Endodermal cell (in vitro differentiated cells): ENCODE measurements around the gene ADAMTS18. TPM values are rescaled to one million over a fixed set of nuclear protein-coding genes. Genes with fewer than 3 reads are reported as not detected.

ENCODE experiments used
- DNase-seq: peaks from one replicate; pipeline ENCODE4 v3.0.0-alpha.2; 2017
- H3K27ac ChIP-seq: 2 replicates; pipeline ENCODE4 v1.5.1; 2013; ENCODE audit warnings: mild to moderate bottlenecking, low read depth, low read length, moderate library complexity
- H3K27me3 ChIP-seq: 2 replicates; pipeline ENCODE4 v1.6.1; 2013; ENCODE audit warnings: mild to moderate bottlenecking, low read length, moderate library complexity; ENCODE audit not compliant: insufficient read depth, control insufficient read depth, poor library complexity, severe bottlenecking
- H3K36me3 ChIP-seq: 2 replicates; pipeline ENCODE4 v1.7.0; 2013; ENCODE audit warnings: mild to moderate bottlenecking, low read length, moderate library complexity; ENCODE audit not compliant: control insufficient read depth, insufficient read depth
- H3K4me1 ChIP-seq: one replicate; pipeline ENCODE4 v1.7.0; 2013; ENCODE audit warnings: low read length; ENCODE audit not compliant: control insufficient read depth, insufficient read depth
- H3K4me3 ChIP-seq: 2 replicates; pipeline ENCODE4 v1.5.1; 2013; ENCODE audit warnings: mild to moderate bottlenecking, low read length, moderate library complexity
- H3K9ac ChIP-seq: 2 replicates; pipeline ENCODE4 v1.6.1; 2013; ENCODE audit warnings: mild to moderate bottlenecking, low read length, moderate library complexity; ENCODE audit not compliant: poor library complexity, severe bottlenecking; ENCODE audit errors: extremely low read depth
- H3K9me3 ChIP-seq: 2 replicates; pipeline ENCODE4 v1.6.1; 2013; ENCODE audit warnings: mild to moderate bottlenecking, low read length, moderate library complexity; ENCODE audit not compliant: control insufficient read depth
- H3K27ac Mint-ChIP-seq: 2 replicates; pipeline ENCODE4 v1.8.0; 2020; ENCODE audit warnings: mixed read lengths
- H3K27me3 Mint-ChIP-seq: 2 replicates; pipeline ENCODE4 v1.8.0; 2021; ENCODE audit warnings: mild to moderate bottlenecking, mixed read lengths; ENCODE audit not compliant: insufficient read depth
- H3K36me3 Mint-ChIP-seq: 2 replicates; pipeline ENCODE4 v1.8.0; 2020; ENCODE audit warnings: low read depth, mixed read lengths
- H3K4me1 Mint-ChIP-seq: 2 replicates; pipeline ENCODE4 v1.8.0; 2020; ENCODE audit warnings: mixed read lengths
- H3K4me3 Mint-ChIP-seq: 2 replicates; pipeline ENCODE4 v1.8.0; 2020; ENCODE audit warnings: mild to moderate bottlenecking, moderate library complexity, mixed read lengths
- H3K9me3 Mint-ChIP-seq: 2 replicates; pipeline ENCODE4 v1.8.0; 2020; ENCODE audit warnings: mild to moderate bottlenecking, mixed read lengths
- WGBS, 2 experiments: methylation state at CpG; one replicate each; pipeline versions ENCODE4 v1.1.5 to v1.1.7; 2013; ENCODE audit warnings: missing lambda C conversion rate in 2 of 2, mixed read lengths in 1 of 2; ENCODE audit not compliant: insufficient coverage in 1 of 2, insufficient read length in 1 of 2; 5-methylcytosine and 5-hydroxymethylcytosine counted together
- total RNA-seq, 2 donors: library from RNA; stranded (reverse); fragmentation: NEBNext Ultra II Directional in 1 of 2; extraction: Animal tissue kit (Norgen Biotek cat#: 25700) in 1 of 2; gene quantifications; 2 replicates in 1 of 2; 3 replicates in 1 of 2; pipeline ENCODE4 v1.2.1, GENCODE V29; 2021
- TF ChIP-seq, protein P1 (sequence below): fragments of 200-600 bp; sonication (generic); conservative IDR thresholded peaks from 2 replicates; pipeline ENCODE4 v1.5.0; 2021; ENCODE audit warnings: antibody characterized with exemption, mild to moderate bottlenecking

ADAMTS18 gene
- total RNA-seq, 2 donors from 2014 or later = 7.9 to 12.4 TPM

DNA sequence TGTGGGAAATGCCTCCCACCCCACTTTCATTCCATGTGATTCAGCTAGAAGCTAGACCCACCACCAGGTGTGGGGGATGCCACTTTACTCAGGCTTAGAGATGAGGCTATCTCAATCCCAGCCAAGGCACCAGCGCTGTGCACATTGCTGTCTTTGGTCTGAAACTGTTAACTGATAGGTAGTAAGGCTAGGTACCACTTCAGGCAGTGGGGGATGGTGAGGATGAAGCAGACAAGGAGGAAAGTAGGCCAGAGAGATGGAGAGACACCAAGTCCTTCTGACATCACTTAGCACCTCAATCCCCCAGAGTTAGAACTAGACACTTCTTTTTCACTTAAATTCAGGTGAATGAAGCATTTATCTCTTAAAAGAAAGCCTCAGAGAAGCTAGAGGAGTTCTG lies 35.8 kb downstream of the ADAMTS18 start:
- H3K9ac ChIP-seq = no peak overlapping the region
- peaks cover 2% of the 10 kb centered on the region for H3K9me3 Mint-ChIP-seq
- H3K4me1 Mint-ChIP-seq = peaks cover 16% of the 10 kb centered on the region
- no peak overlapping the region for H3K4me3 ChIP-seq
- no peaks in the 10 kb centered on the region for H3K4me1 ChIP-seq
- no peaks in the 10 kb centered on the region for H3K27me3 ChIP-seq
- peaks cover 9% of the 10 kb centered on the region for H3K36me3 Mint-ChIP-seq
- peaks cover 12% of the 10 kb centered on the region for H3K36me3 ChIP-seq
- H3K27ac ChIP-seq = no peak overlapping the region
- H3K4me3 Mint-ChIP-seq = no peak overlapping the region
- 95% methylated on average over 1 of the region's 1 CpG; no CpG with 5 or more reads in 1 of the 2 experiments for WGBS, 2 experiments
- H3K27ac Mint-ChIP-seq = no peak overlapping the region
- DNase-seq = no peak
- H3K9me3 ChIP-seq = no peaks in the 10 kb centered on the region
- TF ChIP-seq, protein P1, sequence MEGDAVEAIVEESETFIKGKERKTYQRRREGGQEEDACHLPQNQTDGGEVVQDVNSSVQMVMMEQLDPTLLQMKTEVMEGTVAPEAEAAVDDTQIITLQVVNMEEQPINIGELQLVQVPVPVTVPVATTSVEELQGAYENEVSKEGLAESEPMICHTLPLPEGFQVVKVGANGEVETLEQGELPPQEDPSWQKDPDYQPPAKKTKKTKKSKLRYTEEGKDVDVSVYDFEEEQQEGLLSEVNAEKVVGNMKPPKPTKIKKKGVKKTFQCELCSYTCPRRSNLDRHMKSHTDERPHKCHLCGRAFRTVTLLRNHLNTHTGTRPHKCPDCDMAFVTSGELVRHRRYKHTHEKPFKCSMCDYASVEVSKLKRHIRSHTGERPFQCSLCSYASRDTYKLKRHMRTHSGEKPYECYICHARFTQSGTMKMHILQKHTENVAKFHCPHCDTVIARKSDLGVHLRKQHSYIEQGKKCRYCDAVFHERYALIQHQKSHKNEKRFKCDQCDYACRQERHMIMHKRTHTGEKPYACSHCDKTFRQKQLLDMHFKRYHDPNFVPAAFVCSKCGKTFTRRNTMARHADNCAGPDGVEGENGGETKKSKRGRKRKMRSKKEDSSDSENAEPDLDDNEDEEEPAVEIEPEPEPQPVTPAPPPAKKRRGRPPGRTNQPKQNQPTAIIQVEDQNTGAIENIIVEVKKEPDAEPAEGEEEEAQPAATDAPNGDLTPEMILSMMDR = no peak
- H3K27me3 Mint-ChIP-seq = no peaks in the 10 kb centered on the region

DNA sequence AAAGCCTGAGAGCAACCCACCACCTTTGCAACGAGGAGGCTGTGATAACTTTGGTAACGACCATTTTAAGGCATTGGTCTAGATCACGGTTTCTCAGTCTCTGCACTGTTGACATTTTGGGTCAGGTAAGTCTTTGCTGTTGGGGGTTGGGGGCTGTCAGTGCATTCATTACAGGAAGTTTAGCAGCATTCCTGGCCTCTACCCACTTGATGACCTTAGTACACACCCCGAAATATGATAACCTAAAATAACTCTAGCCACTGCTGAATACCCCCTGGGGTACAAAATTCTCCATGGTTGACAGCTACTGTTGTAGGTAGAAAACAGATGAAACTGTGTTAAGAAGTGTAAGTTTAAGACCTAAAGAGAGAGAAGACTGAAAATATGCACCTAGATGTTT lies 36.3 kb downstream of the ADAMTS18 start:
- no peaks in the 10 kb centered on the region for H3K4me1 ChIP-seq
- no peak overlapping the region for H3K27ac ChIP-seq
- H3K9ac ChIP-seq = no peak overlapping the region
- DNase-seq = no peak
- H3K4me3 ChIP-seq = no peak overlapping the region
- Mint-ChIP-seq H3K27me3 (no peaks in the 10 kb centered on the region), H3K4me3 (no peak overlapping the region), H3K4me1 (peaks cover 11% of the 10 kb centered on the region), H3K36me3 (peaks cover 13% of the 10 kb centered on the region), H3K27ac (no peak overlapping the region), H3K9me3 (peaks cover 2% of the 10 kb centered on the region)
- TF ChIP-seq, protein P1 = no peak
- peaks cover 14% of the 10 kb centered on the region for H3K36me3 ChIP-seq
- 69 to 70% methylated on average over 2 to 4 of the region's 4 CpGs for WGBS, 2 experiments
- no peaks in the 10 kb centered on the region for H3K9me3 ChIP-seq
- H3K27me3 ChIP-seq = no peaks in the 10 kb centered on the region

DNA sequence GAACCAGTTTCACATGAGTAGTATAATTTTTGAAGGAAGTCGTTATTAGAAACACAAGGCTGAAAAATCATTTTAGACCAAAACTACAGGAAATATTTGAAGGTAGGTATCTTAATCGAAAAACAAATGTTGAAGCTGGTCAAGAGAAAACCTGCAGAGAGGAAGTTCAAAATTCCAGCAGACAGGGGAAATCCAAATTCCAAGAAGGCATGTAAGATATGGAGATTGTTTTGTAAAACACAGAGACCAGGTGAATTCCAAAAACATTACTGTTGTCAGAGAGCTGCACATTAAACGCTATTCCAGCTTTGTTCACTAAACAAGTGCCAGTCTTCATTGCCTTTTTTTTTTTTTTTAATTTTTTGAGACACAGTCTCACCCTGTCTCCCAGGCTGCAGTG lies 38.4 kb downstream of the ADAMTS18 start:
- Mint-ChIP-seq H3K27me3 (no peaks in the 10 kb centered on the region), H3K27ac (no peak overlapping the region), H3K4me1 (peaks cover 10% of the 10 kb centered on the region), H3K4me3 (no peak overlapping the region), H3K9me3 (peaks cover 2% of the 10 kb centered on the region), H3K36me3 (peaks cover 15% of the 10 kb centered on the region)
- Histone ChIP-seq H3K4me1 (no peaks in the 10 kb centered on the region), H3K9me3 (no peaks in the 10 kb centered on the region), H3K4me3 (no peak overlapping the region), H3K9ac (no peak overlapping the region), H3K36me3 (peaks cover 22% of the 10 kb centered on the region), H3K27me3 (no peaks in the 10 kb centered on the region), H3K27ac (no peak overlapping the region)
- 88 to 95% methylated on average over 3 of the region's 3 CpGs for WGBS, 2 experiments
- no peak for DNase-seq
- TF ChIP-seq, protein P1 = no peak
